ELR (cell line): ENCODE measurements around the gene WDR33.
A peak's percentile ranks its signal among the peaks of the same experiment; 100 is the strongest.
"Not testable (repeated sequence)": the region's sequence is repeated elsewhere in the genome, so short reads cannot be mapped to it uniquely, and the experiment has no call there.

Experiments used
- DNase-seq: peaks from one replicate; pipeline ENCODE4 v3.0.0-alpha.2; 2015; ENCODE audit warnings: low read depth

WDR33 gene

GRCh38 chr2:127810156-127810618 is 784 bp downstream of the WDR33 start:
- peak; percentile 50 for DNase-seq

GRCh38 chr2:127807678-127808353 is 3.2 kb downstream of the WDR33 start:
- DNase-seq, result no peak

- not testable (repeated sequence) for DNase-seq
These were observed 4.1 kb downstream of the WDR33 start for GRCh38 chr2:127806860-127807259.

GRCh38 chr2:127805491-127805890 is 5.5 kb downstream of the WDR33 start:
- no peak for DNase-seq

GRCh38 chr2:127799926-127800325 is 11.0 kb downstream of the WDR33 start:
- no peak for DNase-seq

- DNase-seq, result no peak
These were observed 14.6 kb downstream of the WDR33 start for GRCh38 chr2:127796389-127796788.

- not testable (repeated sequence) for DNase-seq
These were observed 16.1 kb downstream of the WDR33 start for GRCh38 chr2:127794901-127795300.

- DNase-seq, result no peak
These were observed 18.2 kb downstream of the WDR33 start for GRCh38 chr2:127792805-127793204.

- no peak for DNase-seq
These were observed 20.1 kb downstream of the WDR33 start for GRCh38 chr2:127790694-127791529.

GRCh38 chr2:127786048-127786809 is 24.7 kb downstream of the WDR33 start:
- DNase-seq, result no peak

GRCh38 chr2:127784965-127785518 is 25.9 kb downstream of the WDR33 start:
- DNase-seq, result no peak

GRCh38 chr2:127783101-127783500 is 27.9 kb downstream of the WDR33 start:
- no peak for DNase-seq

- no peak for DNase-seq
These were observed 32.1 kb downstream of the WDR33 start for GRCh38 chr2:127778850-127779249.

- DNase-seq, result no peak
These were observed 32.5 kb downstream of the WDR33 start for GRCh38 chr2:127778447-127778846.

GRCh38 chr2:127776122-127776780 is 34.7 kb downstream of the WDR33 start:
- DNase-seq, result no peak

GRCh38 chr2:127771756-127772155 is 39.2 kb downstream of the WDR33 start:
- peak; percentile 91 for DNase-seq

- peak; percentile 95 for DNase-seq
These were observed 39.8 kb downstream of the WDR33 start for GRCh38 chr2:127770973-127771735.

GRCh38 chr2:127770534-127770933 is 40.4 kb downstream of the WDR33 start:
- not testable (repeated sequence) for DNase-seq

GRCh38 chr2:127769587-127769986 is 41.4 kb downstream of the WDR33 start:
- DNase-seq, result no peak

- DNase-seq, result peak; percentile 52
These were observed 42.0 kb downstream of the WDR33 start for GRCh38 chr2:127768775-127769479.
